Spleen (tissue), 3 donors: Measurements from ENCODE around the gene REXO1.

ENCODE experiments used
- POLR2A ChIP-seq, 3 donors: fragments of 450-650 bp; IDR thresholded peaks; one replicate each; pipeline ENCODE4 v1.5.1; 2017; ENCODE audit warnings: antibody characterized with exemption in 3 of 3, mild to moderate bottlenecking in 1 of 3
- POLR2AphosphoS5 ChIP-seq, 3 donors: sonication (generic); formaldehyde crosslinking; IDR thresholded peaks; one replicate each; pipeline ENCODE4 v1.5.1; 2017; ENCODE audit warnings: antibody characterized with exemption in 3 of 3

DNA sequence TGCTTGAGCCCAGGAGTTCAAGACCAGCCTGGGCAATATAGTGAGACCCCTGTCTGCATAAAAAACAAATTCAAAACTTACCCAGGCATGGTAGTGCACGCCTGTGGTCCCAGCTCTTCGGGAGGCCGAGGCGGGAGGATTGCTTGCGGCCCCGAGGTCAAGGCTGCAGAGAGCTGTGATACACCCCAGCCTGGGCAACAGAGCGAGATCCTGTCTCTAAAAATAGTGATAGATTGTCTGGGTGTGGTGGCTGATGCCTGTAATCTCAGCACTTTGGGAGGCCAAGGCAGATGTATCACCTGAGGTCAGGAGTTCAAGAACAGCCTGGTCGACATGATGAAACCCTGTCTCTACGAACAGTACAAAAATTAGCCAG lies 19.1 kb upstream of the REXO1 start:
- no peak for TF ChIP-seq POLR2AphosphoS5 (IDR thresholded peaks at IDR 0.05)
- TF ChIP-seq POLR2A (IDR thresholded peaks at IDR 0.05): no peak
